CMK (cell line): ENCODE measurements around the gene RFTN1.

ENCODE experiments used
- DNase-seq: peaks from one replicate; pipeline ENCODE4 v3.0.0-alpha.2; 2010; ENCODE audit warnings: low read depth

Gene RFTN1

DNA sequence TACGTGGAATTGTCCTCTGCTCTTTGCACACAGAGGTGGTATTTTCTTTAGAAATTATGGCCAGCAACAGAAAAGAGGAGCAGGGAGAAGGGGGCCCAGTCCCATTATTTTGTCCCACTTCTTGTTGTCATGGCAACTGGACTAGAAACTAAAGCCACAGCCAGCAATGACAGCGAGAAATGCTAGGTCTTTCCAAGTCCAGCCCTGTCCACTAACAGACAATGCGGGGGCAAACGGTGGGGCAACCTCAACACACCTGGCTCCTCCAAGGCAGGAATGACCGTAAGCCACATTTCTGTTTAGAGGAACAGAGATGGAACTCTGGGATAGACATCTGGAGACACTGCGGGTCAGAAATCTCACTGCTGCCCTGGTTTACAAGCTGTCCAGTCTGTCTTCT, 107.3 kb downstream of the RFTN1 start:
- DNase-seq: no peak

DNA sequence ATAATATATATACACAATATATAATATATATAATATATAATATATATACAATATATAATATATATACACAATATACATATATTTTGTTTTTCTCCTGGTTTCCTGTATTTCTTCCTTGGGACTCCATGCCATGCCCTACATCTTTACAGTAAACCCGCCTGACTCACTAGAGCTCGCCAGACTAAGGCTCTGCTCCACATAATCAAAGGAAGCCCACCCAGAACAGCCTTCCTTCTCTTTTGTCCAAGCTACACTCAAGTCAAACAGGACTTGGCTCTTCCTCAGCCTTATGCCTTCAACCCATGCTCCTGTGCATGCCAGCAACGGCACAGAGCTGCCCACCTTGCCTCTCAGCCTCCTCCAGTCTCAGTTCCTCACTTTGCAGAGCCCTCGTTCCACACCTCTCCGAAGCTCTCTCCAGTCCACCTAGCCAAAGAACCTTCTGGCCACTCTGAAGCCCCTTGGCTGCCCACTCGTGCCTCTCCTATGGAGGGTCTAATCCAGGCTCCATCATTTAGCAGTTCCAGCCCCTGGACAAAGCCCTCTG, 109.1 kb downstream of the RFTN1 start:
- DNase-seq: no peak

DNA sequence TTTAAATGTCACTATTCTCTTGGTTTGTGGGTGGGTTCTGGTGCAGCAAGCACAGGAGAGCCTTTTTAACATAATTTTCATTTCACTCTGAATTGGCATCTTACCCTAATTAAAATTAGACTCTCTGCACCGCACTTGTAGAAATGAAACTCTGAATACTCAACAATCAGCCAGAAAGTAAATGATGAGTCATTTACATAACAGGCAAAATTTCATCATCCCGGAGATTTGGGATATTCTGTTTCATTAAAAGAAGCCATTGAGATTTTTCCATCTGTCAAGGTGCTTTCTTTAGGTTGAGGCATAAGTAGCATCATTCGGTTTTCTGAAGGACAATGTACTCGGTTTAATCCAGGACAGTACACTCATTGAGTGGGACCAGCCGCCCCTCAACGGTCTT, 111.0 kb downstream of the RFTN1 start:
- DNase-seq: no peak

DNA sequence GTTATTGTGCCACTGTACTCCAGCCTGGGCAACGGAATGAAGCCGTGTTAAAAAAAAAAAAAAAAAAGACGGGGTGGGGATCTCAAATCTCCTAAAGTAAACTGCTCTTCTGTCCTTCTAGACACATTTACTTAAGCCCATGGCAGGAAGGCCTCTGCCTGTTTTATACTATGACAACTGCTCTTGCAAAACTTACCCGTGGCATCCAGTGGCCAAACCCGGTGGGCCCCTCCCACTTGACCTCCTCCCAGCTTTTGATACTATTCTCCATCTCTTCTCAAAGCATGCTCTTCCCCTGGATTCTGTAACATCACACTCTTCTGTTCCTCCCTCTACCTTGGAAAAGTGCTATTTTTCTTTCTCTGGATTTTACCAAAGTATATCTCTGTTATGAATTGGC, 112.2 kb downstream of the RFTN1 start:
- no peak for DNase-seq

- DNase-seq: no peak
Measured at GRCh38 chr3:16400106-16400931, 113.2 kb downstream of the RFTN1 start.

DNA sequence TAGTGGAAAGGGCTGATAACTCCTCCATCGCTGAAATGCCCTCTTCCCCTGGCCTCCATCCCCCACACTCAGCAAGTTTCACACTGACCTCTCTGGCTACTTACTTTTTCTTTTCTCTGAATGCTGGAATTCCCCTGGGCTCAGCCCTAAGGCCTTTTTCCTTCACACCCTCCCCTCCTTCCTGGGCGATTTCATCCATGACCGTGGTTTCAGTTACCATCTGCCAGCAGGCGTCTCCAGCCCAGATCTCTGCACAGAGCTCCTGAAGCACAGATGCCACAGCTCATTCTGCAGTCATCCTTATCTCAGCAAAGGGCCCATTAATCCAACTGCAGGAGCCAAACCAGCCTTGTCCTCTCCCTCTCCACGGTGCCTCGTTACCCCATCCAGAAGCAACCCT, 114.0 kb downstream of the RFTN1 start:
- no peak for DNase-seq

DNA sequence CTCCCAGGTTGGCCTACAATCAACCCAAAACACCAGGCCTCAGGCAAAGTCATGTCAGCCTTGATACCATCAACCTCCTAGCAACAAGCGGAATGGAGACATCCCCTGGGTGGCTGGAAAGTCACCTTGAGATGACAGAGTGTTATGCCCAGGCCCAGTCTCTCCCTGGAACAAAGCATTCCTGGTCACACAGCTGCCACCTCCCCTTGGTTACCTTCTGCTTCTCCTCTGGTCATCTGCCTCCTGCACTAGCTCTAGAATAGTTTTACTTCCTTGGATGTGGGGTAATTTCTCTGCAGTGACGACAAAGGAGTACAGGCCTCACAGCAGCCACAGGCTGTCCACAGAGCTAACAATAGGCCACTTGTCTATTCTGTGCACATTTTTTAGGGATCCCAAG, 114.9 kb downstream of the RFTN1 start:
- no peak for DNase-seq

DNA sequence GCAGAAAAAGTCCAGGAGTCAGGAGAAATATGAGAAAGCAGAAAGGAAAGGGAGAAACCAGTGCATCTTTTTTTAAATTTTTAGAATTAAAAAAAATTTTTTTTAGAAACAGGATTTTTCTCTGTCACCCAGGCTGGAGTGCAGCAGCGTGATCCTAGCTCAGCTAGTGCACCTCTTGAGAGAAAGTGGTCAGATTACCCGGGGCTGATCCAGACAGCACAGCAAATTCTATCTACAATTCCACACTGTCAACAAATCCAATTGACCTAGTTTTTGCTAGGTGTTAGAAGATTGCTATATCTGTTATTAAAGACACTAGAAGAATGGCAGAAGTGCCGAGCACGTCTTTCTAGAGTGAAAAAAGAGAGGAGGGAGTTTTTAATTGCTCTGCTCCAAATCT, 117.3 kb downstream of the RFTN1 start:
- DNase-seq: no peak

DNA sequence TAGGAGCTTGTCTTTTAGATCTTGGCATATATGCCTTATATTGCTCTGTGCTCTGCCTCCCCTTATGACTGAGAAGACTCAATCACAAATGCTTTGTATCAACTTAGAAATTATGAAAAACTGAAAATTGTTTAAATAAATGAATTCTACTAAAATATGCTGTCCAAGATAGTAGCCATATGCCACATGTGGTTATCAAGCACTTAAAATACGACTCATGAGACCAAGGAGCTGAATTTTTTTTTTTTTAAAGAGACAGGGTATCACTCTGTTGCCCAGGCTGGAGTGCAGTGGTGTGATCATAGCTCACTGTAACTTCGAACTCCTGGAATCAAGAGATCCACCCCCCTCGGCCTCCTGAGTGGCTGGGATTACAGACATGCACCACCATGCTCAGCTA, 118.3 kb downstream of the RFTN1 start:
- DNase-seq: no peak

- DNase-seq: no peak
Measured at GRCh38 chr3:16394639-16395038, 118.9 kb downstream of the RFTN1 start.

- no peak for DNase-seq
Measured at GRCh38 chr3:16392717-16393116, 120.8 kb downstream of the RFTN1 start.

- DNase-seq: no peak
Measured at GRCh38 chr3:16392065-16392464, 121.4 kb downstream of the RFTN1 start.

DNA sequence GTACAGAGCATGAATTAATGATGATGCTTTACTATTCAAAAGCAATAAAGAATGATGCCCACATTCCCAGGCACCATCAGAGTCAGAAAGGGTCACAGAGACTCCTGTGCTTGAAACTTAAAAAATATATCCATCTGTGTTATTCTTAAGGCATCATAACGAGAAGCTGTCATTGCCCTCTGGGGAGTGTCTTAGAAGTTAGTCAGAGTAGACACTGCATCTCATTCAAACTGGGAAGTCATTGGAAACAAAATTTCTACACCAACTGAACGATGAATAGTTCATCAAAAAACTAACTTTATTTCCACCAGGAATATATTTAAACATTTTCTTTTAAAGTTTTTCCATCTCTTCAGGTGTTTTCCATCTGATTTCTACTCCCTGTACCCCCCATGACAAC, 122.9 kb downstream of the RFTN1 start:
- DNase-seq: no peak

DNA sequence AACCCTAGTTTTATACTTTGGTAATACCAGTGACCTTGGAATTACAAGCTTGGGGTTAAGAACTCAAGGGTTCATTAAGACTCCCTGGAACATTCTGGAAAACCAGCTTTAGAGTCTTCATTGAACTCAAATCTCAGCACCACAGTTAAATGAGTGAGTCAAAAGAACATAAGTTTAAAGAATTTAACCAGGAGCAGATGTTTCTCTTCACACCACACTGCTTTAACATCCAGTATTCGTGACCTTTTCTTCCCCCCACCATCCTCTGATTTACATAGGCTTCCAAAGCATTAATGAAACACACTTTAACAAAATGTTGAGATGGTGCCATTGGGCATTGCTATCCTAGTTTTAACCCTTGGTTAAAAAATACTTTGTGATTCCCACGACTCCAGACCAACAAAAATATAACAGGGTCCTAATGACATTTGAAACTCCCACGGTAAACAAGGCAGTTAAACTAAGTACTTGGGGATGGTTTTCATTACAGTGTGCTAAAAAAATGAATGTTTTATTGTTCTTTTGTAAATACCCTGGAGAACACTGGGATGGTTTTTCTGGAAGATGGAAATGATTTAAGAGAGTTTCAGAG, 124.6 kb downstream of the RFTN1 start:
- no peak for DNase-seq

DNA sequence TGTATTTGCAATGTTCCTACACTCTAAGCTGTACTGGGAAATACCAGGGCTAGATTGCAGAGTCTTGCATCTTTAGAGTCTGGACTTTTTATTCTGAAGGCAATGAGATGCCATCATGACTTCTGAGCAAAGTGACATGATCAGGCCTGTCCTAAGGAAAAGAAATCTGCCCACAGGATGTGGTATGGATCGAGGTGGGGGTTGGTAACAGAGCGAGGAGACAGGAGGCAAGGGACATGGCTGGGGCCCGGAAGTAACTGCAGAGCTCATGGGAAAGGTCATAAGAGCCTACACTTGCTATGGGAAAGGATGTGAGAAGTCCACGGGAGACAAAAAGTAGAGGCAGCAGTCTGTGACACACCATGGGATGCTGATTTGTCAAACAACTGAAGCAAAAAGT, 126.9 kb downstream of the RFTN1 start:
- peak; percentile 22 for DNase-seq

DNA sequence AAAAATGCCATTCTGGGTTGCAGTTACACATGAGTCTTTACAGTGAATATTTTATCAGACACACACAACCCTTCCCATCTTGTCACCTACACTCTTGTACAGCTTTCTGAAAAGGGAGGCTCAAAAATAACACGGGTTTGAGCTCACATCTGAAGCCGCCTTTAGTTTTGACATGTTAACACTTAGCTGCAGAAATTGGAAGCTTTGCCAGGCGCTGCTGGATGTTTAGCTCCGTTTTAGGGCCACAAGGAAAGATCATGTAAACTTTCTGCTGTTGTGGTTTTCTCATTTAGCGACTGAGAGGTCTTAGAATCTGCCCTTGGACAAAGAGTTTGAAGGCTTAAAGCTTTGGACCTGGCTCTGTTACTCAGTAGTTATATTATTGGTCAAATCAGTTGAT, 128.3 kb downstream of the RFTN1 start:
- DNase-seq: no peak

GRCh38 chr3:16383864-16384263, 129.6 kb downstream of the RFTN1 start:
- no peak for DNase-seq

GRCh38 chr3:16382845-16383244, 130.7 kb downstream of the RFTN1 start:
- DNase-seq: no peak

GRCh38 chr3:16381426-16381825, 132.1 kb downstream of the RFTN1 start:
- DNase-seq: no peak

- DNase-seq: no peak
Measured at GRCh38 chr3:16380421-16380820, 133.1 kb downstream of the RFTN1 start.

DNA sequence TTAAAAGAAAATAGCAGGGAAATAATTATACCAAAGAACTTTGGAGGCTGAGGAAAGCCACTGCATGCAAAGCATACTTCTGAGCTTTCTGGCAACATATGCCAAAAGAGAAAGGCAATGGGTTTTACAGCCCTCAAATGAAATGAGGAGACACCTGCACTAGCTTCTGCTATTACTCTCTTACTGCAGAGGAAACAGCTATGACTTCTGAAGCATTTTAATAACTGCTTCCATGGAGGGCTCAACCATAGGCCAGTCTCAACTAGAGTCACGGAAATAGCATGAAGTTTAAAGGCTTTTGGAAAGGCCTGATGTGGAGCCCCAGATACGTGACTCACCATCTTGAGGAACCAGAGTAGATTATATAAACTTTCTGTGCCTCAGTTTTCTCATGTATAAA, 133.7 kb downstream of the RFTN1 start:
- no peak for DNase-seq

DNA sequence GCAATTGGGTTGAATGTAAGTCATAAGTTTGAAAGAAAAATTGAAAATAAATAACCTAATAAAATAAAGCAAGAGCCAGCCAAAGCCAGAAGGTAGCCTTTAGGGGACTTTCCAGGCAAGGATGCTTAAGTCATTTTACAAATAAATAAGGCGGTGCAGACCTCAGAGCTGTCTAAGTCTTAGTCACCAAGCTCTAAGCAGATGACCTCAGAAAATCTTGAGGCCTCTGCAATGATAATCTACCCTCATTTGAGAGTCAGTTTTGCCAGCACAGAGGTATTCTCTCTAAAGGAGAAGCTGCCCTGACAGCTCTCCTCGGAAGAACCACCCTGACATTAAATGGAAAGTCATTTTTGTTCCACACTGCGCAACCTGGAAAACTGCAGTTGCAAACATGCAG, 134.6 kb downstream of the RFTN1 start:
- DNase-seq: no peak

DNA sequence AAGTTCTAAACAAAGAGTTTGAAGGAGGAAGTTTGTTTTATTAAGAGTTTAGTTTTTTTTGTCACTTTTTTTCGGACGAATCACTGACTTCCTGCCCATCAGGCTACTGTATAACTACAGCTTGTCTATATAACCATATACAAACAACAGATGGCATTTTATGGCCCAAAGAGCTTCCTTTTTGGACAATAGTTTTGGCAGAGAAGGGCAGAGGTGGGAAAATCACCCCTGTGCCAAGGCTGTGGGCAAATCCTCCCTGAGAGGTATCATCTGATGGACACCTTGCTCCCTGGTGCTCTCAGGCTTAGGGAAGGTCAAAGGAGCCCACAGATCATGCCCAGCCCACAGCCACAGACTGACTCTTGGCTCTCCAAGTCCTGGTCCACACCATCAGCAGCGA, 135.1 kb downstream of the RFTN1 start:
- DNase-seq: no peak

GRCh38 chr3:16377847-16378302, 135.6 kb downstream of the RFTN1 start:
- no peak for DNase-seq
